ENCODE results near the gene NRROS.

- no peak for TF ChIP-seq MYC (IDR thresholded peaks at IDR 0.05; ENCODE audit: insufficient read depth, insufficient read length, insufficient replicate concordance, low read length, severe bottlenecking)
- TF ChIP-seq CTCF (IDR thresholded peaks at IDR 0.05 in 2 of 3, conservative IDR thresholded peaks at IDR 0.05 in 1 of 3; ENCODE audit: control insufficient read depth in 2 of 3, extremely low read depth in 1 of 3, insufficient read depth in 1 of 3, low read depth in 3 of 3, low read length in 3 of 3) = no peak
- TF ChIP-seq IRF5 (IDR thresholded peaks at IDR 0.05; ENCODE audit: borderline replicate concordance) = no peak
- TF ChIP-seq BACH1 (IDR thresholded peaks at IDR 0.05; ENCODE audit: borderline replicate concordance) = no peak
Observed at GRCh38 chr3:196677353-196677752, 37.9 kb downstream of the NRROS start.

Measured in GM12878 (cell line).